ENCODE measurements around the gene TK2. TPM values are rescaled to one million over a fixed set of nuclear protein-coding genes. Genes with fewer than 3 reads are reported as not detected.
A peak's percentile ranks its signal among the peaks of the same experiment; 100 is the strongest.

TK2 gene
- total RNA-seq, 2 donors from 2014 or later = 28.1 to 45.9 TPM

- intact Hi-C loops (cut with DNase I) = no loop called here
- H3K4me1 ChIP-seq (replicated peaks) = no peaks in the 10 kb centered on the region
Measured at GRCh38 chr16:66548068-66548467, 1.9 kb downstream of the TK2 start.

GRCh38 chr16:66547101-66547989 is 2.6 kb downstream of the TK2 start:
- no peak overlapping the region for H3K4me3 ChIP-seq
- H3K9me3 ChIP-seq = no peaks in the 10 kb centered on the region
- no peaks in the 10 kb centered on the region for H3K27me3 ChIP-seq (replicated peaks; ENCODE audit: insufficient read depth)
- no peak for DNase-seq (ENCODE audit: low spot score)
- intact Hi-C loops (cut with DNase I) = no loop called here
- H3K27ac ChIP-seq = no peak overlapping the region
- 84% methylated on average over 5 of the region's 5 CpGs for WGBS
- no peaks in the 10 kb centered on the region for H3K36me3 ChIP-seq
- TF ChIP-seq CTCF (IDR thresholded peaks at IDR 0.05) = no peak
- TF ChIP-seq POLR2A (IDR thresholded peaks at IDR 0.05) = no peak
- TF ChIP-seq POLR2AphosphoS5 (IDR thresholded peaks at IDR 0.05) = no peak
- H3K4me1 ChIP-seq (replicated peaks) = no peaks in the 10 kb centered on the region

More at GRCh38 chr16:66548068-66548467, 1.9 kb downstream of the TK2 start:
- TF ChIP-seq POLR2A (IDR thresholded peaks at IDR 0.05) = no peak
- TF ChIP-seq POLR2AphosphoS5 (IDR thresholded peaks at IDR 0.05) = no peak
- TF ChIP-seq CTCF (IDR thresholded peaks at IDR 0.05) = no peak
- Histone ChIP-seq H3K9me3 (no peaks in the 10 kb centered on the region), H3K4me3 (no peak overlapping the region), H3K36me3 (no peaks in the 10 kb centered on the region), H3K27ac (peak overlapping the region in 1 of 2 donors; percentile 93), H3K27me3 (replicated peaks; ENCODE audit: insufficient read depth) (no peaks in the 10 kb centered on the region)
- 82% methylated on average over 4 of the region's 4 CpGs for WGBS
- no peak for DNase-seq (ENCODE audit: low spot score)

- Histone ChIP-seq H3K27ac (no peak overlapping the region), H3K9me3 (no peaks in the 10 kb centered on the region), H3K4me1 (replicated peaks) (no peaks in the 10 kb centered on the region), H3K4me3 (no peak overlapping the region), H3K36me3 (no peaks in the 10 kb centered on the region), H3K27me3 (replicated peaks; ENCODE audit: insufficient read depth) (no peaks in the 10 kb centered on the region)
- WGBS = 64% methylated on average over 7 of the region's 7 CpGs
- intact Hi-C loops (cut with DNase I) = no loop called here
- DNase-seq (ENCODE audit: low spot score) = no peak
- TF ChIP-seq POLR2A (IDR thresholded peaks at IDR 0.05) (no peak), POLR2AphosphoS5 (IDR thresholded peaks at IDR 0.05) (no peak), CTCF (IDR thresholded peaks at IDR 0.05) (no peak)
Measured at GRCh38 chr16:66544016-66544757, 5.7 kb downstream of the TK2 start.

- no peak for DNase-seq (ENCODE audit: low spot score)
- H3K4me3 ChIP-seq = no peak overlapping the region
- TF ChIP-seq POLR2AphosphoS5 (IDR thresholded peaks at IDR 0.05) = no peak
- TF ChIP-seq CTCF (IDR thresholded peaks at IDR 0.05) = no peak
- TF ChIP-seq POLR2A (IDR thresholded peaks at IDR 0.05) = no peak
- no peak overlapping the region for H3K27ac ChIP-seq
- H3K27me3 ChIP-seq (replicated peaks; ENCODE audit: insufficient read depth) = no peaks in the 10 kb centered on the region
- no peaks in the 10 kb centered on the region for H3K9me3 ChIP-seq
- H3K4me1 ChIP-seq (replicated peaks) = no peaks in the 10 kb centered on the region
- H3K36me3 ChIP-seq = no peaks in the 10 kb centered on the region
- intact Hi-C loops (cut with DNase I) = no loop called here
- 79% methylated on average over 5 of the region's 6 CpGs for WGBS
Measured at GRCh38 chr16:66543541-66543940, 6.4 kb downstream of the TK2 start.

Data from prostate gland (tissue), 2 donors.